PC-9 (cell line): Measurements from ENCODE around the gene PAX4.

Experiments used
- EZH2 ChIP-seq: fragments of 200-600 bp; sonication (generic); IDR thresholded peaks from 2 replicates; pipeline ENCODE4 v1.8.0; 2017; ENCODE audit warnings: antibody characterized with exemption, low read depth
- TF ChIP-seq, protein P1 (sequence below): fragments of 200-600 bp; sonication (generic); conservative IDR thresholded peaks from 2 replicates; pipeline ENCODE4 v1.6.1; 2017; ENCODE audit warnings: mixed run types, antibody characterized with exemption, mild to moderate bottlenecking, moderate library complexity

DNA sequence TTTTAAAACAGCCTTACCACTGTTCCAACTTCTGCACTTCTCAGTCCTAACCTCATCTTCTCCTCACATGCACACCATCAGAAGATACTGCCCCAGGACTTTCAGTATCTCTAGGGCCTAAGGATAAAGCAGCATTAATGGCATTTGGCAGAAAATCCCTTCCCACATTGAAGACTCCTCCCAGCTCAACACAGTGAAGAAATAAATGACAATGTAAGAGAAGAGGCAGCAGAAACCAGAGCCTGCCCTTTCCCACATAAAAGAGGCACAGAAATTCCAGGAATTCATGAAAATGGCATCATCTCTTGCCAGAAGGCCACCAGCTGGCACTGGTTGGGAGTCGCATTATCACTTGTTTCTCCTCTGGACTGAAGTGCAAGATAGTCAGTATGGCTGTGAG, 36.2 kb downstream of the PAX4 start:
- TF ChIP-seq, protein P1, sequence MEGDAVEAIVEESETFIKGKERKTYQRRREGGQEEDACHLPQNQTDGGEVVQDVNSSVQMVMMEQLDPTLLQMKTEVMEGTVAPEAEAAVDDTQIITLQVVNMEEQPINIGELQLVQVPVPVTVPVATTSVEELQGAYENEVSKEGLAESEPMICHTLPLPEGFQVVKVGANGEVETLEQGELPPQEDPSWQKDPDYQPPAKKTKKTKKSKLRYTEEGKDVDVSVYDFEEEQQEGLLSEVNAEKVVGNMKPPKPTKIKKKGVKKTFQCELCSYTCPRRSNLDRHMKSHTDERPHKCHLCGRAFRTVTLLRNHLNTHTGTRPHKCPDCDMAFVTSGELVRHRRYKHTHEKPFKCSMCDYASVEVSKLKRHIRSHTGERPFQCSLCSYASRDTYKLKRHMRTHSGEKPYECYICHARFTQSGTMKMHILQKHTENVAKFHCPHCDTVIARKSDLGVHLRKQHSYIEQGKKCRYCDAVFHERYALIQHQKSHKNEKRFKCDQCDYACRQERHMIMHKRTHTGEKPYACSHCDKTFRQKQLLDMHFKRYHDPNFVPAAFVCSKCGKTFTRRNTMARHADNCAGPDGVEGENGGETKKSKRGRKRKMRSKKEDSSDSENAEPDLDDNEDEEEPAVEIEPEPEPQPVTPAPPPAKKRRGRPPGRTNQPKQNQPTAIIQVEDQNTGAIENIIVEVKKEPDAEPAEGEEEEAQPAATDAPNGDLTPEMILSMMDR: no peak
- TF ChIP-seq EZH2: no peak
